CD4-positive, alpha-beta T cell treated with Interleukin-10 for 1 hour (primary cell): ENCODE data around the gene HPCAL1.
A peak's percentile ranks its signal among the peaks of the same experiment; 100 is the strongest.
"Not testable (repeated sequence)": the region's sequence is repeated elsewhere in the genome, so short reads cannot be mapped to it uniquely, and the experiment has no call there.

Experiments used
- DNase-seq: peaks from one replicate; pipeline ENCODE4 v3.0.0-alpha.2; 2020

HPCAL1 gene

DNA sequence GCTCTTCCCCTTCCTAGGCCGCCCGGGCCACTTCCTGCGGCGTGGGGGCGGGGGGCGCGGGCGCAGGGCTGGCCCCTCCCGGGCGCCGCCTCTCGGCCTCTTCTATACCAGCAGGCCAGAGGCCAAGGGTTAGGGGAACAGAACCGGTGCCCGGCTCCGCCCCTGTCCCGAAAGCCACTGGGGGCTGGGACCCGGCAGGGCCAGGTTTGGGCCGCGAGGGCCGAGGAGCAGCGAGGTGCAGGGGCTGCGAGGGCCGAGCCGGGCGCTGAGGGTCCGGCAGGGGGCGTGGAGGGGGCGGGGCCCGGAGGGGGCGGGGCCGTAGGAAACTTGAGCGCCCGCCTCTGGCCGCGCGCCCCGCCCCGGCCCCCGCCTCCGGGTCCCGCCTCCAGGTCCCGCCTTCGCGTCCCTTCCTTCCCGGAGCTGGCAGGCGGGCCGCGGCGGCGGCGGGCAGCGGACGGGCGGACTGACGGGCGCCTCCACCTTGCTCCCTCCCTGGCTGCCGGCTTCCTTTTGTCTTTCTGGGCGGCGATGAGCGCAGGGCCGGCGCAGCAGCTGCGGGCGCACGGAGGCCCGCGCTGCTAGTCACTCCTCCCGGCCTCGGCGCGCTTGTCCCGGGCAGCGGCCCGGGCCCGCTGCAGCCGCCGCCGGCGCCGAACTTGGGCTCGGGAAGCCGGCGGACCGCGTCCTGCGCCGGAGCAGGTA, at the start of gene HPCAL1:
Gene HPCAL1, plus strand, starts transcription at position 426 of the 702 bp plus-strand sequence. CDS start 116,854 bp downstream, outside the sequence.
- peak; percentile 83 for DNase-seq

DNA sequence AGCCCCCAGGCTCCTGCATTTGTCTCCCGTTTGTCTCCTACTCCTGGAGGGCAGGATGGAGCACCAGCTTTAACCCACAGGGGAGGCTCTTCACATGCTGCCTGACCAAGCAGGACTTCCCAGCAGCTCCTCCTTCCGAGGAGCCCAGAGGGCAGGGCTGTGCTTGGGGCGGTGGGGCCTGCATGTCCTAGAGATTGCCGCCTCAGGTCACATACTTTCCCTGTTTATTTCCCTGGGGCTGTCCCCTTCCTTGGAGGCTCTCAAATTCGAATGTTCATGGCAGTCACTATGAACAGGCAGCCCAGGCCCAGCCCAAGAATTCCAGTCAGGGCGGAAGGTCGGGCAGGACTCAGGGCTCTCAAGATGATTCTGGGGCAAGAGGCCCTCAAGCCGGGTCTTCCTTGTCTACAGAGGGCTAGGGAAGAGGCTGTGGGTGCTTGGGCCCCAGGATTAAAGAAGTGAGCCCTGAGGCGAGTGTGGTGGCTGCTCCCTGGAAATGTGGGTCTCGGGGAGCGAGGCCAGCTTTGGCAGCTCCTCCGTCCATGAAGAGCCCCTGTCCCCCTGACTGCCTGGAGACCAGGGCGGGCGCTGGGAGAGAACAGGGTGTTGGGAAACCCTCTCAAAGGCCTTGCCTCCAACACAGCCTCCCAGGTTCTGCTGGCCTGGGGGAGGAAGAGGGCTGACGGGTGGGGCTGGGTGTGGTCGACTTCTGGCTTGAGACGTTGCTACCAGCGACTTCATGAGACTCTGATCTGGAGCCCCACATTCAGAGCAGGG, 48.9 kb upstream of the HPCAL1 start:
- no peak for DNase-seq

DNA sequence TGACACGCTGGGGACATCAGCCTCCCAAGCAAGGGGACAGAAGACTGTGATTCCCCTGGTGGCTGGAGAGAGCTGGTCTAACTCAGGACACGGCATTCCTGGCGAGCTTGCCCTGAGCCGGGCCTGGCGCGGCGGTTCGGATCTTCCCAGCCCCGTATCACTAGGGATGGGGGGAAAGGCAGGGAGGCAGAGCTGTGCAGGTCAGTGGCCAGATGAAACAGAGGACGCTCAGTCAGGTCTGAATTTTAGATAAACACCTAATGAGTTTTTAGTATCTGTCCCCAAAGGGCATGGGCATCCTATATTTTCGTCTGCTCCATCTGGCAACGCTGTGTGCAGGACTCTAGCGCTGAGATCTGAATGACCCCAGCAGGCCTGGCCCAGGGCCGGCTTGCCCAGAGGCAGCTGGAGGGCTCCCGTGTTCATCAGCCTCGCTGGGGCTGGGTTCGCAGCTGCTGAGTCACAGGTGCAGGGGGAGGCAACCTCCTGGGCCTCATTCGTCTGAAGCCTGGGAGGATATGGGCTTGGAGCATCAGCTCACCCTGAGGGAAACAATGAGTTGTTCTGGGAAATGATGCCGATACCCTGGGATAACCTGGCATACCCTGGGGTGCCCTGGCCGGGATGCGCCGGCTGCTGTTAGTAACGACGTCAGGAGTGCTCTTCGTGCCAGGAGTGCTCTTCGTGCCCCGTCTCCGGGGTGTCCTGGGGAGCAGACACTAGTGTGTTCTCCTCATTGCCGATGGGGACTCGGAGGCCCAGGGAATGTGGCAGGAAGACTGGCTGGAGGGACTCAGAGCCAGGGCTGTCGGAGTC, 48.1 kb upstream of the HPCAL1 start:
- DNase-seq: no peak

DNA sequence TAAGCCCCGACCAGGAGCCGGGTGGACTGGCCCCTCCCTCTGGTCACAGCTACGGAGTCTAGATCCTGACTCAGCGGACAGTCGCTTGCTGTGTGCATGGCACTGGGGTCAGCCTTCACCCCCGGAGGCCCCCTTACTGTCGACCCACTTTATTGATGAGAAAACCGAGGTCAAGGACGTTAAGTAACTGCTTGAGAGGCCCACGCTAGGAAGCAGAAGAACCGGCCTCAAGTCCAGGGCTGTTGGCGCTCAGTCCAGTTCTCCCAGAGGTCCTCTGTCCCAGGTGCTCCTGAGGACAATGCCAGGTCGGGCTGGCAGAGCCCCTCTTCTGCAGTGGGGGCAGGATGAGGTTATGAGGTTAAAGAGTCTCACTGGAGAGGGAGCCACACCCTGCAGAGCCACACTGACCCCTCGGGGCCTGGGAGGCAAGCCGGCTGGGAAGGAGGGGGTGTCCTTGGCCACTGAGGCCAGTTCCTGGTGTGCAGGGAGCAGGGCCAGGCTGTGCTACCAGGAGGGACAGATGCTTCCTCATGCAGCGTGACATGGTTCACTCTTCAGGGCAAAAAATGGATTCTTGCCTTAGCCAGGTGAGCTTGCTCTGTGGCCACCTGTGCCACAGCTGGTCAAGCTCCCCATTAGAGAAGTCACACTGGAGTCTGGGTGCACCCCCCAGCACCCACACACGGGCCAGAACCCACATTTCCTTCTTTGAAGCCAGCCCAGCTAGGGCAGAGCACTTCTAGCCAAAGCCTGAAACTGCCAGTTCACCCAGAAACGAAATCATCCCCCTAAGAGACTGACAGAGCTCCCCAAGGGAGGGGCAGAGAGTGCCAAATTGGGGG, 47.3 kb upstream of the HPCAL1 start:
- no peak for DNase-seq

DNA sequence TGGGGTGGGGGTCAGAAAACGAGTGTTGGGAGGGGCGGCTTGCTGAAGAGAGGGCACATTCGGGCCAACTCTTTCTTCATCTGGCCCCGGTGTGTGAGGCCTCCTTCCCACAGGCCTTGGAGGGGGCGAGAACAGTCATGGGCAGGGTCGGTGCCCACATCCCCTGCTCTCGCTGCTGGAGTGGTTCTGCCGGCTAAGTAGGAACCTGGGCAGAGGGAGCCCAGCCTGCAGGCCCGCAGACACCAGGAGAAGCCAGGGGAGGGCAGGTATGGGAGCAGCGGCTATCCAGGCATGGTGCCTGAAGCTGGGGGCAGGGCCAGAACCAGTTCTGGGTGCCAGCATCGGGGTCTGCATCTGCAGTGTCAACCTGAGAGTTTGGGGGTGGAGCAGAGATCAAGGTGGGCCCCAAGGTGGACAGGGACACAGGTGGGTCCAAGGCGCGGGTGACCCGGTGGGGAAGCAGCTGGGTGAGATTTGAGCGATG, 46.6 kb upstream of the HPCAL1 start:
- DNase-seq: no peak

DNA sequence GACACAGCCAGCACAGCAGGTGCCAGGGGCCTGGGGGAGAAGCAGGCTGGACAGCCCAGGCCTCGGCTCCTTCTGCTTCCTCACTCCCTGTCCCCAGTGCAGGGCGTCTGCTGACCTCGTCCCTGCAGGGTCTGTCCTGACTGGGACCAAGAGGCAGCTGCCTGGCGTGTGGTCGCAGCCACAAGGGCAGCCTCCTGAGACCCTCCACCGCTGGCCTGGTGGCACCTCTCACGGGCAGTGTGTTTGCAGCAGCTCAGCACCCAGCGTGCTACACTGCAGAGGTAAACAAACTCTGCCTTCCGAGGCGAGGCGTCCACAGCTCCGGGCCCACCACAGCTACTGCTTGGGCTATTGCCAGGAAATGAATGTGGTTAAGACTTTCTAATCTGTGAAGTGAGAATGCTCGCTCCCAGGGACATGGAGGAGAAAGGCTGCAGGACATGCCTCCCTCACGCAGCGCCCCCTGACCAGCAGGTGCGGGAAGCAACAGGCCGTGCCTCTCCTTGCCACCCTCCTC, 46.1 kb upstream of the HPCAL1 start:
- DNase-seq: no peak

DNA sequence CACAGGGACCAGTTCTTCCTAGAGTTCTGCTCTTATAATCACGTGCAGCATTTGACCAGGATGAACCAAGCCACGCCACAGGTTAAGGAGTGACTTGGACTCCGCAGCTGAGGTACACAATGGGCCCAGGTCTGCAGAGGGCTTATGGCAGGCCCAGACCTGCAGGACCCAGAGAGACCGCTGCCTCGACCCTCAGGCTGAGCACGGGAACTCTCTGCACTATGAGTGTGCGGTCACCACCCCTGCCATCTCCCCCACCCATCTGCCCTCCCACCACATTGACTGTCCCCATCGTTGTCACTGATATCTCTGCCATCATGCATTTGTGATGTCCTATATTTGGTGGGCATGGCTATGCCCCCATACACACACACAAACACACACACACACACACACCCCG, 45.7 kb upstream of the HPCAL1 start:
- no peak for DNase-seq

DNA sequence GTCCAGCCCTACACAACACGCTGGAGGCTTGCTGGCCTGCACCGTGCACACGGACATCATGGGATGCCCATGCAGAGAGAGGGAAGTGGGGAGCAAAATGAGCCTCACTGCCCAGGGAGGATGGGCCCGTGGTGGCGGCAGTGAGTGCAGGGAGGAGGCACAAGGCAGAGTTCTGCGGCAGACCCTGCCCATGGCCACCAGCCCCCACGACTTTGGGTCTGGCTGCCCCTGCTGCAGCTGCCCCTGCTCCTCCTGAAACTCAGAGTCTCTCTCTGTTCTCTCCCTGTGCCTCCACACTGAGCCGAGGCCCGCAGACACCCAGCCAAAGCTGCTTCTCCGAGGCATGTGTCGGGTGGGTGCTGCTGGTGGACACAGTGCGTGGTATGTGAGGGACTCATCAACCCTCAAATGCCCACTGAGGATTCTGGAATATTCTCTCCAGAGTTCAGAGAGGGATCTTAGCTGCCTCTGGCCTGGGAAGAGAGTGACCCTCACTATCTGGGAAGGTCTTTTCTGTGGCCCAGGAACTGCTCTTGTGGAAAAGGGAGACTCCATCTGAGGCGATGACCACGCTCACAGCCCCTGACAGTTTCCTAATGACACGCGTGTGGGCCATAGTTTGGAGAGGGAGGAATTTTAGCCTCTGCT, 45.1 kb upstream of the HPCAL1 start:
- no peak for DNase-seq

DNA sequence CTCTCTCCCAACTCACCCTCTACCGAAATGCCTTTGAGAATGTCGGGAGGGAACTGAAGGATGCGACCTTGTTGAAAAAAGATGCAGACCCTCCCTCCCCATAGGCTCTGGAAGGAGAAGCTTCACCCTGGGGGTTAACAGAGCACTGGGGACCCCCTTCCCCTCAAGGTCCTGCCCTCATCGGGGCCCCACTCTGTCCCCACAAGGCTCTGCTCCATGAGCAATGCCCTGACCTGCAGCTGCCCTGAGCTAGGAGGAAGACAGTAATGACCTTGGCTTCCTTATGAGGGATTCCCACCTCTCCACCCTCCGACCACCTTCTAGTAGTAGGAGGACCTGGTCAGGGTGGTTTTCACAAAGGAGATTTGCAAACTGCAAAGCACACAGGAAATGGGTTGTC, 44.4 kb upstream of the HPCAL1 start:
- DNase-seq: no peak

DNA sequence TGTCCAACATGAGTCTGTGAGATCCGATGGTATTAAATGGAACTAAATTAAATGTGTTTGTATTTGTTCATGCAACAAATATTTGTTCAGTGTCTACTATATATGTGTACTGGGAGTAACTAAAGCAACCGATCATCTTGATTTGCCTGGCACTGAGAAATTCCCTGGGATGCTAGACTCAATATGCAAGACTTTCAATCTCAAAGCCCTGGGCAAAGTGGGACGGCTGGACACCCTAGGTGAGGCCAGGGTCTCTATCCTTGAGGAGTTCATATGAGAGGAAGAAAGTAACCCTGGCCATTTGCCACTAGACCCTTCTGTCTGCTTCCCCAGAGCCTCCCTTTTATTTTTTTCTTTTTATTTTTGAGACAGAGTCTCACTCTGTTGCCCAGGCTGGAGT, 44.0 kb upstream of the HPCAL1 start:
- no peak for DNase-seq

DNA sequence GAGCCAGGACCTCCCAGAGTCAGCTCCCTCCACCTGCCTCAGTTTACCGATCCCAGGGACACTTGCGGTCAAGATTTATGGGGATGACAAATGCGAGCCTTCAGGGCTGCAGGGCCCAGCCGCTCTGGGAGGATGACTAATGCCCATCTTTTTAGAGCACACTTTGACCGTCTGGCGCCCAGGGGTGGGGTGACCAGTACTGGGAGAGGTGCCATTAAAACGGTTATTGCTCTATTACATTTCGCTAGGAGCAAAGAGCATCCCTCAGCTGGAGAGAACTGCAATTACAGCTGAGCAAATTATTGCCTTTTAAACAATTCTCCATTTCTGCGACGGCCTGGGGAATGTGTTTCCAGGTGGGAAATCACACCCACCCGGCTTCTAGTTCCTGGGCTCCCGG, 42.6 kb upstream of the HPCAL1 start:
- DNase-seq: no peak

DNA sequence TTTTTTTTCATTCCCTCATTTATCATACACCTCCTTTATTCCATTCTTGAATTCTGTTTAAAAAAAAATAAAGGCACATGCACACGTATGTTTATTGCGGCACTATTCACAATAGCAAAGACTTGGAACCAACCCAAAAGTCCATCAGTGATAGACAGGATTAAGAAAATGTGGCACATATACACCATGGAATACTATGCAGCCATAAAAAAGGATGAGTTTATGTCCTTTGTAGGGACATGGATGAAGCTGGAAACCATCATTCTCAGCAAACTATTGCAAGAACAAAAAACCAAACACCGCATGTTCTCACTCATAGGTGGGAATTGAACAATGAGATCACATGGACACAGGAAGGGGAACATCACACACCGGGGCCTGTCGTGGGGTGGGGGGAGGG, 39.2 kb upstream of the HPCAL1 start:
- DNase-seq: not testable (repeated sequence)

DNA sequence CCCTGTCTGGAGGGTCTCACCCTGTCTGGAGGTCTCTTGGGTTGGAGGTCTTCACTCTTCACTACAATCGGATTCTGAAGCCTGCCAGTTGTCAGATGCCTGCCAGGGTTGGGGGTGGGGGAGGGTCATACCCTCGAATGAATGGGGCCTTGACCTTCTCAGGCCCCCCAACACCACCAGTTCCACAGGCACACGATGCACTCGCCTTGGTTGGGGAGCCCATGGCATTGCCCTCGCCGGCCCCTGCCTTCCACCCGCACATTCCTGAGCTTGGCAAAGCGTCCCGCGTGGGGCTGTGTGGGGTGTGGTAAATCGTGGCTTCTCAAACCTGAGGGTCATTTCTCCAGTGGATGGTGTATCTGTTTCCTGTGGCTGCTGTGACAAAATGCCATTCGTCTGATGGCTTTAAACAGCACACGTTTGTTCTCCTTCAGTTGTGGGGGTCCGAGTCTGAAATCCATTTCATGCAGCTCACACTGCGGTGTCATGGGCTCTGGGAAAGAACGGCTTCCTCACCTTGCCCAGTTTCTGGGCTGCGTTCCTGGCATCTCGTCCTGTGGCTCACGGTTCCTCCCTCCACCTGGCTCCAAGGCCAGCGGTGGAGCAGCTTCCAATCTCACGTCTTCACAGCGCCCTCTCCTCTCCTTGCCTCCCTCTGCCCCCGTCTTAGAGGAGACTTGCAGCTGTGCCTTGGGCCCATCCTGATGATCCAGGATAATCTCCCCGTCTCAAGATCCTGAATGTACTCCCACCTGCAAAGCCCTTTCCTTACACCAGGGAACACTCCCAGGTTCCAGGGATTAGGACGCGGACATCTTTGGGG, 38.0 kb upstream of the HPCAL1 start:
- DNase-seq: no peak

DNA sequence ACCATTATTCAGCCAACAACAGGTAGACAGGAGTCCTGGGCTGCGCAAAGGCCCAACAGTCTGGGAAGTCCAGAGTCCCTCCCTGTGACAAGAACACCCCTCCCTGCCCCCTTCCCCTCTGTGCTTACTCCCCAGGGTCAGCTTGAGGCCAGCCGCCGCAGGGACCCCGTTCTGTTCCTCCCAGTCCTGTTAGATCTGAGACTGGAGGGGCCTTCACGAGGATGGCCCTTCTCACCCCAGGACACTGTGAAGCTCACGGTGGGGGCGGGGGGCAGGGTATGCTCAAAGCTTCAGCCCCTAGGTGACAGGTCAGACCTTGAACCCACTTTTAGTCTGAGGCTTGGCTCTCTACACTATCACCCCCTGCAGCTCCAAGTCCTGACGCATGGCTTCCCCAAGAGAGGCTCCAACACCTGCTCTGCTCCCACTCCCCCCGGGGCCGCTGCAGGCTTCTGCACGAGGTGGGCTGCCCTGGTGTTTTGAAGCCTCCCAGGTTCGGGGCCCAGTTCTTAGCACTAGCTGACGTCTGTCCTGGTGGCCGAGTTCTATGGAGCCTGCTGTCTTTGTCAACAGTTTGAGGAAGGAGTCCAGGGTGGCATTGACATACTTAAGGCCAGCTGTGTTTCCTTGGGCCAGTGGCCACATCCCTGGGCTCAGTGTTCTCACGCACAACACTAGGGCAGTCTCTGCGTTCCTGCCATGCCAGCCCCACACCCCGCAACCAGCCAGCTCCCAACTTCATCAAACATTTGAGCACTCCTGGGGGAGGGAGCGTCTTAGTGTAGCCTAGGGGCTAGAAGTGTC, 37.2 kb upstream of the HPCAL1 start:
- no peak for DNase-seq

DNA sequence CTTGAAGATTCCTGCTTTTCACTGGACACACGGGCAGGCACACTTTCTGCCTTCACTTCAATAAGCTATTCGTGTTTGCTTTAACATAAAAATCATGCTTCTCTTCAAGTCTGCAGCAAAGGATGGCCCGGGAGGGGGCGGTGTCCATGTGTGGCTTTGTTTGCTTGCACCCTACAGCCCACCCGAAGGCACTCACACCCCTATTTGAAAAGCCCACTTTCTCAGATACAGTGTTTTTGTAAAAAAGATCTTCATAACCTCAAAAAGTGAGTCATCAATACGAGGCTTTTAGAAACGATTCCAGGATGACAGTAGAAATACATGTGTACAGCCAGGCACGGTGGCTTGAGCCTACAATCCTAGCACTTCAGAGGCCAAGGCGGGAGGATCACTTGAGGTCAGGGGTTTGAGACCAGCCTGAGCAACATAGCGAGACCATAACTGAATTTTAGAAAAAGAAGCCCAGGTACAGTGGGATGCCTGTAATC, 36.5 kb upstream of the HPCAL1 start:
- DNase-seq: no peak

DNA sequence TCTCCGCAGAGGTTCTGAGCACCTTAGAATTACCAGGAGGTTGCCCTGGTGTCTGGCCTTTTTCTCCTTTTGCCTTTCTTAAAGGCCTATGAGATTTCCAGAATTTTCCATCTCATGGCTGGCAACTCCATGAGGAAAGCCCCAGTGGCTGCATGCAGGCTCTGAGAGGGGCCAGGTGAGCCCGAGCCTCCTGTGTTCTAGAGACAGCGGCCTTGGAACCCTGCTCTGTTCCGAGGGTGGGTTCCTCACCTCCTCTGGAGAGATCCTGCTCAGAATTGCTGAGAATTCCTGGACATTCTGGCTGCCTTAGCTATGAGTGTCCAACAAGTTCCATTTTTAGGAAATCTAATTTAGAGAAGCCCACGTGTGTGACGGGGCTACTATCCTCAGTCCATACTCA, 35.7 kb upstream of the HPCAL1 start:
- DNase-seq: no peak

DNA sequence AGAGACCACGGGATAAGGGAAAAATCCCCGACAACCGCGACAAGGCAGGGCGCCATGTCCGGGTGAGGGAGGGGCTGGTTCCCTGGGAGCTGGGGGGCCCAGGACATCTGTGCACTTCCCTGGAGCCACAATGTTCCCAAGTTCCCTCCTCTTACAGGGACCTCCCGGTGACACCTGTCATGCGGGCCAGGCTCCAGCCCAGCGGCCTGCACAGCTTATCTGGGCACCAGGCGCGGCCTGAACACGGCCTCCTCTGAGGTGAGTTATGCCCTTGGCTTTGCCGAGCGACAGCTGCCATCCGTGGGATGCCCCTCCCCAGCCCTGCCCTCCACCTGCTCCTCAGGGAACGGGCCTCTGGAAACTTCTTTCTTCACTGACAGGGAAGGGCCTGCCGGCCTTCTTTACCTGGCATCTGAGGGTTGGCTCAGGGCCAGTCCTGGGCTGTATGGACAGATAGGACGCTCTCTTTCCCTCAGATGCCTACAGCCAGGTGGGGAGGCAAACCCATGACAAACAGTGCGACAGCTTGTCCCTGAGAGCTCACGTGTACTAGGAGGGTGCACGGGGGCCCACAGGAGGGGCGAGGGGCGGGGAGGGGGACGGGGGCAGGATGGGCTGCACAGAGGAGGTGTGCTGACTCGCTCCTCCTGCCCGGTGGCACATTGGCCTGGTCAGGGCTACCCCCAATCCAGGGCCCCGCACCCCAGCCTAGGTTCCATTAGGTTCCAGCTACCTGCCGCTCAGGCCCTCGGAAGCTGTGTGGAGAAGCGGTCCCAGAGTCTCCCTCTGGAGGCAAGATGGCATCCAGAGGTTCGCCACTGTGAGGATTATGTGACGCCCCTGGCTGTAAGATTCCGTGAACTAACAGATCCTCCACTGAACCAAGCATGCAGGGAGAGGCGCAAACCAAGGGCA, 34.9 kb upstream of the HPCAL1 start:
- no peak for DNase-seq

DNA sequence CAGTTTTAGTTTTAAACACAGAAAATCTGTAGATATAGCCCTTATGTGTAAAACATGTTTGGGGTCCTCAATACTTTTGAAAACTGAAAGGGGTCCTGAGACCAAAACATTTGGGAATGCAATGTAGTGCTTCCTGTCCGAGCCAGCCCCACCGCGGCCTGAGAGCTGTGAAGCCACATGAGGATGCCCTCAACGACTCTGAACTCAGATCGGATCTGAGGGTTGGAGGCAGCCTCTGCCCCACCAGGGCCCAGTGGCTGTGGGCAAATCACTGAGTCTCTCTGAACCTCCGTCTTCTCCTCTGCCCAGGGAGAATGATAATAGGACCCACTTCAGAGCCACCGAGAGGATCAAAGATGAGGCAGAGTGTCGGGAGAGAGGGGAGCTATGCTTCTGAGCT, 33.4 kb upstream of the HPCAL1 start:
- no peak for DNase-seq
